ENCODE results near the gene DLEU7.

DNA sequence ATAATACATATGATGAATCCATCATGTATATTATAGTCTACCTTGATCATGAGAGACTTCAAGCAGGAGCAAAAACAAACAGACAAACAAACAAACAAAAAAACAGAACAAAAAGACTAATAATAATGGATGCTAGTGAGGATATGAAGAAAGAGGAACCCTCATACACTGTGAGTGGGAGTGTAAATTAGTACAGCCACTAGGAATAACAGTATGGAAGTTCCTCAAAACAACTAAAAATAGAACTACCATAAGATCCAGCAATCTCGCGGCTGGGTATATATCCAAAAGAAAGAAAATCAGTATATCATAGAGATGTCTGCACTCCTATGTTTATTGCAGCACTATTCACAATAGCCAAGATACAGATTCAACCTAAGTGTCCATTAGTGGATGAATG is 7.0 kb upstream of the DLEU7 start:
- TF ChIP-seq EZH2 (IDR thresholded peaks at IDR 0.05; ENCODE audit: borderline replicate concordance, insufficient read depth, low read depth, low read length, poor library complexity, severe bottlenecking): no peak
- TF ChIP-seq, protein P1, sequence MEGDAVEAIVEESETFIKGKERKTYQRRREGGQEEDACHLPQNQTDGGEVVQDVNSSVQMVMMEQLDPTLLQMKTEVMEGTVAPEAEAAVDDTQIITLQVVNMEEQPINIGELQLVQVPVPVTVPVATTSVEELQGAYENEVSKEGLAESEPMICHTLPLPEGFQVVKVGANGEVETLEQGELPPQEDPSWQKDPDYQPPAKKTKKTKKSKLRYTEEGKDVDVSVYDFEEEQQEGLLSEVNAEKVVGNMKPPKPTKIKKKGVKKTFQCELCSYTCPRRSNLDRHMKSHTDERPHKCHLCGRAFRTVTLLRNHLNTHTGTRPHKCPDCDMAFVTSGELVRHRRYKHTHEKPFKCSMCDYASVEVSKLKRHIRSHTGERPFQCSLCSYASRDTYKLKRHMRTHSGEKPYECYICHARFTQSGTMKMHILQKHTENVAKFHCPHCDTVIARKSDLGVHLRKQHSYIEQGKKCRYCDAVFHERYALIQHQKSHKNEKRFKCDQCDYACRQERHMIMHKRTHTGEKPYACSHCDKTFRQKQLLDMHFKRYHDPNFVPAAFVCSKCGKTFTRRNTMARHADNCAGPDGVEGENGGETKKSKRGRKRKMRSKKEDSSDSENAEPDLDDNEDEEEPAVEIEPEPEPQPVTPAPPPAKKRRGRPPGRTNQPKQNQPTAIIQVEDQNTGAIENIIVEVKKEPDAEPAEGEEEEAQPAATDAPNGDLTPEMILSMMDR (IDR thresholded peaks at IDR 0.05): no peak
